NCI-H345 (cell line): Measurements from ENCODE around the gene FAM53A.
A peak's percentile ranks its signal among the peaks of the same experiment; 100 is the strongest.
"Not testable (repeated sequence)": the region's sequence is repeated elsewhere in the genome, so short reads cannot be mapped to it uniquely, and the experiment has no call there.

Experiments
- DNase-seq: peaks from one replicate; lab custom pipeline; 2025; lab: John Stamatoyannopoulos, UW

Gene FAM53A

GRCh38 chr4:1717129-1718094 is 33.3 kb upstream of the FAM53A start:
- DNase-seq: peak; percentile 62

- peak; percentile 16 for DNase-seq
These were observed 32.2 kb upstream of the FAM53A start for GRCh38 chr4:1716065-1716945.

DNA sequence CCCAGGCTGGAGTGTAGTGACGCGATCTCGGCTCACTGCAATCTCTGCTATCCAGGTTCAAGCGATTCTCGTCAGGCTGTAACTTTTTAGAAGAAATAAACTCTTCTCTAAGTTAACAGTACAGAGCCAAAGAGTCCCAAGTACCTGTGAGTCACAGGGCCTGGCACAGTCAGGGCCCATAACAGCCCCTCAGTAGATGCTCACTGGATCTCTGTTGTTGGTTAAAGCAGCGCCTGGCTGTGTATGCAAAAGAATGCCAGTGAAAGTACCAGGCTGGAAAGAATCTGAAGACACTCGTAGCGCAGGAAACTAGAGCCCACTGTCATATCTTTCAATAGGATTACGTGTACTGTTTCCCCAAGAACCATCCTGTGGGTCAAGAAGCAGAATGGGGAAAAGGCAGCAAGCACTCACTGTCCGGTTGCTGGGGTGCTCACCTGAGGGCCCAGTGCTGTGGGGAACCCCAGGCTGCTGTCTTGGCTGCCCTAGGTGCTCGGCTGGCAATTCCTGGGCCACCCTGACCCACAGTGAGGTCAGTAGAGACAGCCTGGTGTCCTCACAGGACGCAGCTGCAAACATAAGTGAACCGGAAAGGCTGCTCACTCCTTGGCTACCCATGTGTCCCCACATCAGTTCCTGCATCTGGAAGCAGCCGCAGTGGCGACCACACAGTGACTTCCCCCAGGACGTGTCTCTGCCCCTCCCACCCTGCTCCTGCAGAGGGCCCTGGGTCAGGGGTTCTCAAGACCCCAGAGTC is 31.1 kb upstream of the FAM53A start:
- DNase-seq: no peak

DNA sequence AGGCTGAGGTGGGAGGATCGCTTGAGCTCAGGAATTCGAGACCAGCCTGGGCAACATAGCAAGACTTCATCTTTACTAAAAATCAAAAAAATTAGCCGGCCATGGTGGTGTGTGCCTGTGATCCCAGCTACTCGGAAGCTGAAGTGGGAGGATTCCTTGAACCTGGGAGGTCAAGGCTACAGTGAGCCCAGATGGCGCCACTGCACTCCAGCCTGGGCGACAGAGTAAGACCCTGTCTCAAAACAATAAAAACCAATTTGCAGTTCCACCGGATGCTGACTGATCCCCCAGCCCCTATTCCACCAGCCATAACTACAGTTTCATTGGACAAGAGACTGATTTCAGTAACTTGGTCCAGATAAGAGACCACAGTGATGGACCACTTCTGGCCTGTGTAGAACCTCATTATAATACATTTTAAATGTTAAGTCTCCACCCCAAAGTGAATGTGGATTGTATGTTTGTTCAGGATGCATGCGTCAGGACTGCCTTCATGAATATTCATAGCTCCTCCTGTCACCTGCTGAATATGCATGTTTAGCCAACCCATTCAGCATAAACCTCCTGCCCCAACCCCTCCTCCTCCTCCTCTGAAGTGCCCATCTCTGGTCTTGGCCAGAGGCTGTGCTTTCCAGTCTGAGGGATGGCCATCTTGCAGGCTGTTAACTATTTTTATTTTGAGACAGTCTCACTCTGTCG is 30.3 kb upstream of the FAM53A start:
- DNase-seq: peak; percentile 12

GRCh38 chr4:1713003-1713851 is 29.1 kb upstream of the FAM53A start:
- peak; percentile 33 for DNase-seq

GRCh38 chr4:1712216-1713002 is 28.3 kb upstream of the FAM53A start, which contains the start of gene SLBP:
SLBP (minus strand) TSS chr4:1712319; CDS start chr4:1712188, 131 bp downstream.
- peak; percentile 94 for DNase-seq

DNA sequence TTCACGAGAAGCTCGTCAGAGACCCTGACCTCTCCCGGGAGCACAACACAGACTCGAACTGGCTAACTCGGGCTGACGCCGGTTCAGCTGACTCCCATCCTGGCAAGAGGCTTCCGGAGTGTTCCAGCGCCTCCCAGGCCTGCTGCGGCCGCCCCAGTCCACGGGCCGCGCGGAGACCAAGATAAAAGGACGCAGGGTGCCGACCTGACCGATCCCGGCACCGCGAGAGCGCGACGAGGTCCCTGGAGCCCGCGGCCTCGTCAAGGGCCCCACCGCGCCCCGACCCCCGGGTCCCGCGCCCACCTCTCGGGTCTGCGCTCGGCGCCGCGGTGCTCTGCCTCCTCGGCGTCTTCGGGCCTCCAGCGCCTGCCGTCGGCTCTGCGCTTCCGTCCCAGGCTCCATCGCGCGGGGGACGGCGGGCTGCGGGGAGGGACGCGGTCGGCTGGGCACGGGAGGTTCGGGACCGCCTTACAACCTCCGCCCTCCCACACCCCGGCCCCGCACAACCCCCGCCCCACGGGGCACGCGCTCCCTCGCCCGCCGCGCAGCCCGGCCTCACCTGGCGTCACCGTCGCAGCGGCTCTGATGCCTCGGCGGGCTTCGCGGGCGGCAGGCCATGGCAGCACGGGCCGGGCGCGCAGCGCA is 27.6 kb upstream of the FAM53A start:
- no peak for DNase-seq

DNA sequence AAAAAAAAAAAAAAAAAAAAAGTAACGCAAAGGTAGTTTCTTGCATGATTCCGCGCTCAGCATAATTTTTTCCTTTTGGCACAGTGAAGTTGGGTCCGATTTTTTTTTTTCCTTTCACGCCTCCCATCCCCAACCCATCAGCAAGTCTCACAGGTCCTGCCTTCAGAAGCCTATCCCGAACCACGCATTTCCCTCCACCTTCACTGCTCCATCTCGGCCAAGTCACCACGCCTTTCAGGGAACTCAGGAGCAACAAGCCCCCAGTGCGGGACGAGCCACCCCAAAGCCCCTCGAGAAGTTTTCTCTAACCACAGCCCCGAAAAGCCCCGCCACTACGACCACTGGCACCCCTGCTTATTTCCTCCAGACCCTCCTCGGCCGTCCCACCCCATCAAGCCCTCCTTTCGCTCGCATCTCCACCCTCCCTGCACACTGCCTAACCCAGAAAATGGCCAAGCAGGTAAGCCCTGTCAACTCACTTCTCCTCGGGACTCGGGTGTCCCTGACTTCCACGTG is 27.0 kb upstream of the FAM53A start:
- no peak for DNase-seq

- no peak for DNase-seq
These were observed 24.5 kb upstream of the FAM53A start for GRCh38 chr4:1708581-1708980.

DNA sequence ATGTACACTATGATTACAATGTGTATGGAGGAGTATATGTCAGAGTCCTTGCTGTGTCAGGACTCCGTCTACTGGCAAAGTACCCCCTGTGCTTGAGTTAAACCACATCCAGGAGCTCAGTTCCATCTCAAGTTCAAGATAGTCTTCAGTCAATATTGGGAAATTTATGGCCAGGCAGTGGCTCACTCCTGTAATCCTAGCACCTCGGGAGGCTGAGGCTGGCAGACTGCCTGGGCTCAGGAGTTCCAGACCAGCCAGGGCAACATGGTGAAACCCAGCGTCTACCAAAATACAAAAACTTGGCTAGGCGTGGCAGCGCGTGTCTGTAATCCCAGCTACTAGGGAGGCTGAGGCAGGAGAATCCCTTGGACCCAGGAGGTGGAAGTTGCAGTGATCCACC is 22.2 kb upstream of the FAM53A start:
- DNase-seq: no peak

DNA sequence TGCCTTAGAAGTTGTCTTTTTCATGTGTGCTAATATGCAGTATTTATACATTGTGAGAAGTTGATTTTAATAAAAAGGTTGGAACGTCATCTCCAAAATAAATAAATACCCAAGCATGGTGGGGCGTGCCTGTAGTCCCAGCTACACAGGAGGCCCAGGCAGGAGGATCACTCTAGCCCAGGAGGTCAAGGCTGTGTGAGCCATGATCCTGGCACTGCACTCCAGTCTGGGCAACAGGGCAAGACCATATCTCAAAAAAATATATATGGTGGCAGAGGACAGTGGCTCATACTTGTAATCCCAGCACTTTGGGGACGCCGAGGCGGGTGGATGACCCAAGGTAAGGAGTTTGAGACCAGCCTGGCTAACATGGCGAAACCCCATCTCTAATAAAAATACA is 21.6 kb upstream of the FAM53A start:
- no peak for DNase-seq

DNA sequence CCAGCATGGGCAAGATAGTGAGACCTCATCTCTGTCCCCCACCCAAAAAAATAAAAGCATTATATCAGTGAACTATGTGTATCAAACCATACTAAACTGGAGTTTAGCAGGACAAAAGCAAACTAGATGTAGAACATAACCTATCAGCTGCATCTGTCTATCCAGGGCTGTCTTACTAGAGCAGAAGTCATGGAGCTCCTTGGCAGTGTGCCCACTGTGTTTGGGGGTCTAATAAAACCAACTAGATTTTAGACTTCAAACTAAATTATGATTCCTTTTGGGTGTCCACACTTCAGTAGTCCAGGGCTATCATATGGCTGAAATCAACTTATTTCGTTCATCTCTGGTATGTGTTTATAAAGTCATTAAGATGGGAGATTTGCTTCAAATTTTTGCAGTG is 19.8 kb upstream of the FAM53A start:
- no peak for DNase-seq

DNA sequence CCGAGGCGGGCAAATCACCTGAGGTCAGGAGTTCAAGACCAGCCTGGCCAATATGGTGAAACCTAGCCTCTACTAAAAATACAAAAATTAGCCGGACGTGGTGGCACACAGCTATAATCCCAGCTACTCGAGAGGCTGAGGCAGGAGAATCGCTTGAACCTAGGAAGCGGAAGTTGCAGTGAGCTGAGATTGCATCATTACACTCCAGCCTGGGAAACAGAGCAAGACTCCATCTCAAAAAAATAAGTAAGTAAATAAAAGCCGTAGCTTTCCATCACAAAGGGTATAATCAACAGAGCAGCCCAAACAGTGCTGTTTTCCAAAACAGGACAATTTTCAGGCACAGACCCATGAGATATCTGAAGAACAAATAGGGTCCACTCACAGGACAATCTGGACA is 17.6 kb upstream of the FAM53A start:
- DNase-seq: not testable (repeated sequence)

- no peak for DNase-seq
These were observed 11.8 kb upstream of the FAM53A start for GRCh38 chr4:1695913-1696312.

GRCh38 chr4:1693131-1693896 is 9.2 kb upstream of the FAM53A start:
- DNase-seq: peak; percentile 70

- no peak for DNase-seq
These were observed 7.7 kb upstream of the FAM53A start for GRCh38 chr4:1691737-1692373.

DNA sequence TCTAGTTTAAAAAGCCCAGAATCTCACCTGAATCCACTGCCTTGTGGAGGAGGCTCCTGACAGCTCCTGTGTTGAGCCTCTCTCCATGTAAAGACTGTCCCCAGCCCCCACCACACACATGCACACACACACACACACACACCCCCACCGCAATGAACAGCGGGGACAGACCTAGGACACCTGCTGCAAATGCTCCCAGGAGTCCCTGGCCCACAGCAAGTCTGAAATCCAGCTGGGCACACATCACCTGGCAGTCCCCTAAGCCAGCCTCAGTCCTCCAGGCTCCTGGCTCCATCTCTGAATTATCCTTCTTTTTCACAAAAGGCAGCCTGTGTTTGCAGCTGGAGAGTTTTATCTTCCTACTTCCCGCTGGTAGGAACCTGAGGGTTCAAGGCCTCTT is 6.6 kb upstream of the FAM53A start:
- no peak for DNase-seq
